Measurements from ENCODE around the gene CPE.

CPE gene

GRCh38 chr4:165532976-165533375 is 154.2 kb downstream of the CPE start:
- Histone ChIP-seq H3K27ac (ENCODE audit: low read depth, low read length) (no peak overlapping the region), H3K4me1 (ENCODE audit: control insufficient read depth, low read length) (no peaks in the 10 kb centered on the region), H3K27me3 (ENCODE audit: control insufficient read depth, low read length) (no peaks in the 10 kb centered on the region; the same call in 1 of the 2 replicates), H3K9me3 (ENCODE audit: control insufficient read depth, insufficient read depth, low read length) (no peaks in the 10 kb centered on the region), H3K79me2 (ENCODE audit: control insufficient read depth, low read length) (no peaks in the 10 kb centered on the region), H3K4me3 (ENCODE audit: low read length) (no peak overlapping the region), H3F3A (ENCODE audit: control insufficient read depth, insufficient read depth) (no peaks in the 10 kb centered on the region), H3K36me3 (ENCODE audit: control insufficient read depth, low read length) (no peaks in the 10 kb centered on the region), H4K20me1 (ENCODE audit: control insufficient read depth, insufficient read depth, low read depth, low read length) (no peaks in the 10 kb centered on the region), H3K9me2 (replicated peaks; ENCODE audit: control insufficient read depth, low read length) (no peaks in the 10 kb centered on the region), H3K4me2 (ENCODE audit: low read length) (no peak overlapping the region)
- TF ChIP-seq EZH2phosphoT487 (IDR thresholded peaks at IDR 0.05; ENCODE audit: borderline replicate concordance, low read length) (no peak), CTCF (IDR thresholded peaks at IDR 0.05; ENCODE audit: low read depth, low read length, poor library complexity, severe bottlenecking) (no peak)

DNA sequence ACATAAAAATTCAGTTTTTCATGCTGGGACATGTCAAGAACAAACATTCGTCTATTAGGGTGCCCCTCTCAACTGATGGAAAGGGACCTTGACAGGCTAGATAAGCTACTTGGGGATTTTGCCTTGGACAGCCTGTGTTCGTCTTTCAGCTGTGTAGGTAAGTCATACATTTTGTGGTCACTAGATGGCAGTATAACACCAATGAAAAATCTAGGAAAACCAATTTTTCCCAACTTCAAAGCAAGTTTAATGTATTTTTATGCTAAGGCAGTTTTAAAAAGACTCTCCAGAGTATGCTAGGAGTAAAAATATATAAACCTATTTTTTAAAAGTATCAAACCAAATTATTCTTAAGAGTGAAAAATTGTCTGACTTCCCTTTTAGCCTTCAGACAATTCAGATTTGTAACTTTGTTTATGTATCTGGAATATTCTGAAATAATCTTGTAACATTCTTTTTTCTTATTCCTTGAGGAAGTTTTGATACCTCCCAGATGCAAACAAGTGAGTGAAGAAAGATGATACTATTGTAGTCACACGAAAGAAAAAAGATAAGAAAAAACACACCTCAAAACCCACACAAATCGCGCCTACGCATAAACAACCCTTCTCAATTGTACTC is 158.3 kb downstream of the CPE start:
- Histone ChIP-seq H3K4me3 (ENCODE audit: low read length) (no peak overlapping the region), H3K27me3 (ENCODE audit: control insufficient read depth, low read length) (no peaks in the 10 kb centered on the region; the same call in 1 of the 2 replicates), H3K4me1 (ENCODE audit: control insufficient read depth, low read length) (no peaks in the 10 kb centered on the region), H3K9me3 (ENCODE audit: control insufficient read depth, insufficient read depth, low read length) (no peaks in the 10 kb centered on the region), H3K36me3 (ENCODE audit: control insufficient read depth, low read length) (no peaks in the 10 kb centered on the region), H3K4me2 (ENCODE audit: low read length) (no peak overlapping the region), H3F3A (ENCODE audit: control insufficient read depth, insufficient read depth) (peaks cover 4% of the 10 kb centered on the region; the same call in 1 of the 2 replicates), H3K9me2 (replicated peaks; ENCODE audit: control insufficient read depth, low read length) (no peaks in the 10 kb centered on the region), H4K20me1 (ENCODE audit: control insufficient read depth, insufficient read depth, low read depth, low read length) (no peaks in the 10 kb centered on the region), H3K79me2 (ENCODE audit: control insufficient read depth, low read length) (no peaks in the 10 kb centered on the region), H3K27ac (ENCODE audit: low read depth, low read length) (no peak overlapping the region)
- TF ChIP-seq CTCF (IDR thresholded peaks at IDR 0.05; ENCODE audit: low read depth, low read length, poor library complexity, severe bottlenecking) (peak; percentile 62), EZH2phosphoT487 (IDR thresholded peaks at IDR 0.05; ENCODE audit: borderline replicate concordance, low read length) (no peak)

- H3K4me2 ChIP-seq (ENCODE audit: low read length) = no peak overlapping the region
- no peaks in the 10 kb centered on the region for H4K20me1 ChIP-seq (ENCODE audit: control insufficient read depth, insufficient read depth, low read depth, low read length)
- no peak overlapping the region for H3K4me3 ChIP-seq (ENCODE audit: low read length)
- H3K9me3 ChIP-seq (ENCODE audit: control insufficient read depth, insufficient read depth, low read length) = no peaks in the 10 kb centered on the region
- no peak overlapping the region for H3K27ac ChIP-seq (ENCODE audit: low read depth, low read length)
- H3F3A ChIP-seq (ENCODE audit: control insufficient read depth, insufficient read depth) = peaks cover 4% of the 10 kb centered on the region; the same call in 1 of the 2 replicates
- H3K4me1 ChIP-seq (ENCODE audit: control insufficient read depth, low read length) = no peaks in the 10 kb centered on the region
- TF ChIP-seq CTCF (IDR thresholded peaks at IDR 0.05; ENCODE audit: low read depth, low read length, poor library complexity, severe bottlenecking) = no peak
- TF ChIP-seq EZH2phosphoT487 (IDR thresholded peaks at IDR 0.05; ENCODE audit: borderline replicate concordance, low read length) = no peak
- H3K27me3 ChIP-seq (ENCODE audit: control insufficient read depth, low read length) = no peaks in the 10 kb centered on the region
- H3K9me2 ChIP-seq (replicated peaks; ENCODE audit: control insufficient read depth, low read length) = no peaks in the 10 kb centered on the region
- no peaks in the 10 kb centered on the region for H3K36me3 ChIP-seq (ENCODE audit: control insufficient read depth, low read length)
- H3K79me2 ChIP-seq (ENCODE audit: control insufficient read depth, low read length) = no peaks in the 10 kb centered on the region
Measured at GRCh38 chr4:165539801-165540200, 161.0 kb downstream of the CPE start.
